Pulmonary artery endothelial cell (primary cell): Measurements from ENCODE around the gene PDHX. TPM values are rescaled to one million over a fixed set of nuclear protein-coding genes. Genes with fewer than 3 reads are reported as not detected.
"Not testable (repeated sequence)": the region's sequence is repeated elsewhere in the genome, so short reads cannot be mapped to it uniquely, and the experiment has no call there.

ENCODE experiments used
- DNase-seq: peaks from one replicate; pipeline ENCODE4 v3.0.0-alpha.2; 2011; ENCODE audit warnings: low read depth, low spot score
- total RNA-seq: library from RNA; depleted of rRNA; stranded (reverse); fragments of >200 nt; gene quantifications from 2 replicates; pipeline ENCODE4 v1.2.3, GENCODE V29; 2014

PDHX gene
- total RNA-seq, 1 donor from 2014 or later, result 22.9 TPM

DNA sequence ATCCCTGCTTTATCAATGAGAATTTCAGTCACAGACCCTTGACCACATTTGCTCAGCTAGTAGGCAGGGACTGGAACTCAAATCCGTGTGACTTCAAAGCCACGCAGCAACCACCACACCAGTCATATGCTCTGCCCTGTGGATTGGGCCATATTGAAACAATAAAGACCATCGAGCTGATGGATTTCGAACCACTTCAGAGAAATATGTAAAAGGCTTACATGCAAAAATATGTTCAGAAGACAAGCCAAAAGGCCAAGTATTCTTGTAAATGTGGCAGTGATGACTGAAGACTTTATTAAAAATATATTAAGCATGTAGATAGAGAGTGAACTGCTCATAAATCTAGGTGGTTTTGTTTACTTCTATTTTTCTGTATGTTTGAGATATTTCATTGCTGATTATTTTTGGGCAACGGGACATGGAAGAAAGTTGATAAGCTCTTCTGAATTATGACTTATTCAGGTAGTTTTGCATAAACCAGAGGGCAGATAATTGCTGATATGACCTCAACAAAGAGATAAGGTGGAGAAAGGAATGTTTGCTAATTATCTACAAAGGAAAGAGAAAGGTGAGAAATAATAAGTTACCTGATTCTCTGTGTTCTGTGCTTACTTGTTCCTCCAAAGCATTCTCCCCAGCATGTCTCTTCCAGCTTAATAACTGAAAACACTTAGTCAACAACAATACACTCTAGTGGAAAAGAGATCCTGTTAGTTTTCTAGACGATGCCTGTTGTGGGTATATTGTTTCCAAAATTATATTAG is 99.4 kb downstream of the PDHX start:
- DNase-seq, result no peak

DNA sequence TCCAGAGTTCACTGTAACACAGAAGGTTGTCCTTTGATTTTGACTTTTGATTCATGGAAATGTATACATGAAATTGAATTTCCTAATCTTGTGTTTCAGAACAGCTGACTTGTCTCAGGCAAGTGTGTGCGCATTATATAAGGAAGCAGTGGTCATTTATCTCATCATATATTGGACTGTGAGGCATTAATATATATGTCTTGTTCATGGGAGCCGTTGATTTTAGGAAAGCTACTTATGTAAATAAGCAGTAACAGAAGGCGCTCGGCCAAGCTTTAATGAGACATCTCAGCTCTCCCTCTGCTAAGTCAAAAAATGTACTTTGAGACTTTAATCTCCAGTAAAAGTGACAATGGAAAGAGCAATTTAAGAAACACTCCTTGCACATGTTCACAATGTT is 100.5 kb downstream of the PDHX start:
- no peak for DNase-seq

DNA sequence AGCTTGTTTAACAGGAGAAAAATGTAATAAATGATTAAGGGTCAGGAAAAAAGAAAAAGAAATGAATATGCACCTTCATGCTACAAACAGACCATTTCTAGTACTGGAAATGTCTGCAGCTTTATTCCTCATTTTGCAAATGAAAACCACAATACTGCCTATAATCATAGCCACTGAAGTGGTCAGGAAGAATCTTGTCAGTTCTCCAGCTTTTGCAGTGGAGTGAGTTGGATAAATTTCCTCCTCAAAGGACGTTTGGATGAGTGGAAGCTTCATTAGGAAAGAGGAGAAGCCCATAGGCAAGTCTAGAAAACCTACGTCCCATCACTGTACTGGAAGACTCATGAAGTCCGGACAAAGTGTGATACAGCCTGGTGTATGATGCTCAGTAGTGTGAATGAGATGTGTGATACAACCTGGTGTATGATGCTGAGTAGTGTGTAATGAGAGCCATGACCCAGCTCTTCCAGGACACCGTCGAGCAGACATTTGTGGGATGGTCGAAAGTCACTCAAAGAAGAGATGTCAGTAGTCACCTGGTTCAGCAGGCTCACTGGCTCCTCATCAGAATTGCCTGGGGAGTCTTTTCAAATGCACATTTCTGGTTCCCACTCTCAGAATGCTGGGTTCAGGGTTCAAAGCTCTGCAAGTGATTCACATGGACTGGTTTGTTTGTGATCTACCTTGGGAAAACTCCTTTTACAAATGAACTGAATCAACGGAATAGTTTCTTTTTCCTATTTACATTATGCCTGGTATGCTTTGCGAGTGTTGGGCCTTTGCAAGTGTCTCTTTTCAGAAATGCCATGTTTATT is 101.3 kb downstream of the PDHX start:
- DNase-seq, result no peak

DNA sequence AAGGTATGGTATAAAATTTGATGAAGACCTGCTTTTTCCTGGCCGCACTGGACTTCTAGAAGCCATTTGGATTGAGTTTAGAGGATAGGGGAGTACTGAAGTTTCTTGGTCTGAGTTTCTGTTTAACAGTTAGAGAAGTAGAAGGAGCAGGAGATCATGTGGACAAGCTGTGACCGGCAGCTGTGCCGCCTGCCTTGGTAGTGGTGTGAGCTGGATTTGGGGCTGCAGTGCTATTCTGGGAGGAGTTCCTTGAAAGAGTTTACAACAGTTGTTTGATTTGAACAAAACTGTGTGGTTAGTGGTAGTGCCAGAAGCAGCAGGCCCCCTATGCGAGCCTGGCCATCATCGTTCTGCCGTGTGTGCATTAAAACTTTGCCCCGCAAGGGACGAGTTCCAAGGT is 105.2 kb downstream of the PDHX start:
- DNase-seq, result no peak

DNA sequence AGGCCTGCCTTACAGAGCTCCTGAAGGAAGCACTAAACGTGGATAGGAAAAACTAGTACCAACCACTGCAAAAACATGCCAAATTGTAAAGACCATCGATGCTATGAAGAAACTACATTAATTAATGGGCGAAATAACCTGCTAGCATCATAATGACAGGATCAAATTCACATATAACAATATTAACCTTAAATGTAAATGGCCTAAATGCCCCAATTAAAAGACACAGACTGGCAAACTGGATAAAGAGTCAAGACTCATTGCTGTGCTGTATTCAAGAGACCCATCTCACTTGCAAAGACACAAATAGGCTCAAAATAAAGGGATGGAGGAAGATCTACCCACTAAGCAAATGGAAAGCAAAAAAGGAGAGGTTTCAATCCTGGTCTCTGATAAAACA is 107.5 kb downstream of the PDHX start:
- DNase-seq, result not testable (repeated sequence)

DNA sequence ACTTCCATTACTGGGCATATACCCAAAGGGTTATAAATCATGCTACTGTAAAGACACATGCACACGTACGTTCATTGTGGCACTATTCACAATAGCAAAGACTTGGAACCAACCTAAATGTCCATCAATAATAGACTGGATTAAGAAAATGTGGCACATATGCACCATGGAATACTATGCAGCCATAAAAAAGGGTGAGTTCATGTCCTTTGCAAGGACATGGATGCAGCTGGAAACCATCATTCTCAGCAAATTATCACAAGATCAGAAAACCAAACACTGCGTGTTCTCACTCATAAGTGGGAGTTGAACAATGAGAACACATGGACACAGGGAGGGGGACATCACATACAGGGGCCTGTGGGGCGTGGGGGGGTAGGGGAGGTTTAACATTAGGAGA is 111.6 kb downstream of the PDHX start:
- DNase-seq, result not testable (repeated sequence)

DNA sequence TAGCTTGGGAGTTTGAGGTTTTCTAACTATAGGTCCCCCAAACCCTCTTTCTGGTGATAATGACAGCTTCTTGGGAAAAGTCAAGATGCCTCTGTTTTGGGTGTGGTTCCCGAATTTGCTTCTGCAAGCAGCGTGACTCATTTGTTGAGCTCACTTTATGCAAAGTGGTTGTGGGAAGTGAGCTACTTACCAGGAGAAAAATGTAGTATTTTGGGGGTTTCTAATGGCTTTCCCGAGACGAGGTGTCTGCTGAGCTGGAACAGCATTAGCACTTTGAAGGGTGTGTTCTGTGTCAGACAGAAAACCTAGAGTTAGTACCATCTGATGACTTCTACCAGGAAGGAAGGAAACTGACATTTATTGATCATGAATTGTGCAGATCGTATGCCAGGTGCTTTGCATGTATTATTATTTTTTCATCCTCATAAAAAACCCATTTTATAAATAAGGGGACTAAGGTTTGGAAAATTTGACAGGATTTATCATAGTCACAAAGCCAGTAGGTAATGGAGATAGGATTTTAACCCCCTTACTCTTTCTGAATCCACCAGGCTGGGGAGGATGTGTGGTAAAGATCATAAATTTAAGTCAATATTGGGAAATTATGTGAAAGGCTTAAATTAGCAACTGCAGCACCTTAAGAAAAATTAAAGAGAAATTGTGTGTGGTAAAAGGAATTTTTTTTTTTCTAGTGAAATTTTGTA is 113.7 kb downstream of the PDHX start:
- DNase-seq, result no peak

DNA sequence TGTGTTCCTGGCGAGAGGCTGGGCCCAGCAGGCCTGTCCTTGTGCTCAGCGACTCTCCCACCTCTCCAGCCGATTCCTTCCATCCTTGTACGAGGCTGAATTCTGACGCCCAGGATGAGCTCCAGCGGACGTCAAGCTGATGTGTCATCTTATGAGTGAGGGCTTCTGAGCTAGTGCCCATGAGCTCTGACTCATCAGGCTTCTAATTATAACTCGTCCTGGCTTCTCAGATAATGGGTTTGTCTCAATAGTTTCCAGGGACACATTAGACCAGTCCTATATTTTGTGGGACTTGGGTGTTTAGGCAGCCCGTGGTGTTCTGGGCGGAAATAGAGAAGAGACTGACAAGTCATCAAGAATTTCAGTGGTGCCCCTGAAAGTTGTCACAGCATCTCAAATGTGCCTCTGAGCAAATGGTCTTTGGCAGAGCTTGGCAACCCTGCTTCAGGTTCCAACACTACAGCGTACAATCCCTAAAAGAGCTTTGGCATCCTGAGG is 114.3 kb downstream of the PDHX start:
- DNase-seq, result peak; percentile 54

DNA sequence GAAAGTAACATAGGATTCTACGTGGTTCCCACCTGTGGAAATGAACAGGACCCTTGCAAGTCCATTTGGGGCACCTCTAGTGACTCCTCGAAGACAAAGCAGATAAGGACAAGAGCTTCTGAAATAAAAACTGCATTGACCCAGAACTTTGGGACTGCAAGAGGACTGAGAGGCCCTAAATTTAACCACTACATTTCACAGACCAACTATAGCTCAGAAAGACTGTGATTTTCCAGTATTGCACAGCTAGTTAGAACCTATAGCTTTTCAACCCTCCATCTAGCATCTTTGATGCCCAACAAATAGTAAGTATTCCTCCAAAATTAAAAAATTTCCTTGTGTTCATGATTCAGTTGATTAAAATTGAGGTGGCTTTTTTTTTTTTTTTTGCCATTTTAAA is 114.9 kb downstream of the PDHX start:
- DNase-seq, result no peak

DNA sequence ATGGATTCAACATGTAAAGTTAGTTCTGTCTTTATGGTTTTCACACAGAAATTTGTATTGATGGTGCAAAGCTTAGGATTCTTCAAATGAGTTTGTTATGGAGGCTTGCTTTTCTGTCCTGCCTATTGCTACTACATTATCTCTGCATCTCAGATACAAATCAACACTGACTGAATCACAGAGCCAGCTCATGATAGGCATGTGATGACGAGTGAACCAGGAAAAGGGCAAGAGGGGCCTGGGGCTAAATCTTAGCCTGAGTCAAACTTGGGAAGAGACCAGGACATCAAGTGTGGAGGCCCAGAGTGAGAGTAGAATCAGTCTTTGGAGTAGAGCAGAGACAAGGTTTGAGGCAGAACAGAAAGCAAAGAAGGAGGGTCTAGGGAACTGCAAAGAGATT is 115.4 kb downstream of the PDHX start:
- no peak for DNase-seq

DNA sequence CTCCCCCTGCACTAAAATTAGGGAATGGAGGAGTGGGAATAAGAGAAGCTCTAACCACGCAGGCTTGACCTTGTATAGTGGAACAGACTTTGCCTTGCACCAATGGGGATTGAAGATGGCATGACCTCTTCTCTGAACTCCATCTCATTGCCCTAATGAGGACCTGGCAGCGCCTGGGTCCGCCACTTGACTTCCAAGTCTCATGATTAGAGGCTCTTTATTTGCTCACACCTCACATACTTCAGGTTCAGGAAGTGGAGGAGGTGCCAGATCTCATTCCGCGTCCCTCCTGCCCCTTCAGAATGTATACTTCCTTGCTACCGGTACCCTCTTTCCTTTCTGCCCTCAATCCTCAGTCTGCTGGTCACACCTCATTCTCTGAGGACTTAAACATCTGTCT is 116.6 kb downstream of the PDHX start:
- no peak for DNase-seq

DNA sequence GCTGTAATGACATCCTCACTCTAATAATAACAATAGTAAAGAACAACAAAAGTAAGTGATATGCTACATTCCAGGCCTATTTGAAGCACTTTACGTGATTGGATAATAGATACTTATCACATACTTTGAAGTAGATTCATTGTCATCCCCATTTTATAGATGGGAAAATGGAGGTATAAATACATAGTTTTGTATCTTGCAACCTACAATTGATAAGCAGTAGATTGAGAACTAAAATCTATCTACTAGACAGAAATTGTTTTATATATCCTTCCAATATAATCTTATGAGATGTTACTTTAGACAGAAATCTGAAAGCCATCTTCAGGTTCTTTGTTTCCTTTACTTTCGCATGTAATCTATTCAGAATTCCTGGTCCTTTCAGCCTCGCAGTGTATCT is 118.0 kb downstream of the PDHX start:
- DNase-seq, result no peak

DNA sequence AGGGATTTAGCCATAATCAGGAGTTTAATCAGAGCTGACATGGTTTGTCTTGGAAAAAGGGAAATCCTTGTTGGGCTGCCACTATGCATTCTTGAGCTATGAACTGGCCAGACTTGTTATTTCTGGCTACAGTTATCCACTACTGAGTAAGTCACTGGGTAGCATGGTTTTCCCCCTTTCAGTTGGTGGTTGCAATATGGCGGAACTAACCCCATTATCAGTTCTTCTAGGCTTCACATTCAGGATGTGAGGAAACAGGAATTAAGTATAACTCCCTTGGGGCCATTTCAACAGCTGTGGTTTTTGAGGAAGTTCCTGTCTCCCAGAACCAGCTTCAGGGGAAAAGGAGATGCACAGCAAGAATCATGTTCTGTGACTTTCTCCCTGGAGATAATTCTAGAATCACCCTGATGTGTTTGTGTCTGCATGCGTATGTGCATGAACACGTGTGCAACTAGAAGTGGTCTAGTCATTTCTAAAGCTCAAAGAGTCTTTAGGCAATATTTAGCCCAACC is 119.5 kb downstream of the PDHX start:
- DNase-seq, result peak; percentile 78

DNA sequence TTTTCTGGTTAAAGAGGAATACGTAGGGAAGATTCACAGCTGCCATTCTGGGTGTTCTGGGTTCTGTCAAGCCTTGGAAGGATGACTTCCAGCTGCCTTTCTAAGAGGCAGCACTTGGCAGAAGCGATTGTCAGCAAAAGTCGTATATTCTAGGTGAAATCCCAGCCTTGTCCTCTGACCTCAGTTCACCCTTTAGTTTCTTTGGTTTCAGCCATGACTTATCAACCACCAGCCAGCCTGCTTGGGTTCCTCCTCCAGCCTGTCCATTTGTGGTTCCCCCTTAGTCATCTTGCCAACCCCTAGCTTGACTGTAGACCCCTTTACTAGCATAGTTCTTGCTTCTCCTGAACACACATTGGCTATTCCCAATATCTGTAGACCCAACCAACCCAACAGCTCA is 120.2 kb downstream of the PDHX start:
- no peak for DNase-seq

DNA sequence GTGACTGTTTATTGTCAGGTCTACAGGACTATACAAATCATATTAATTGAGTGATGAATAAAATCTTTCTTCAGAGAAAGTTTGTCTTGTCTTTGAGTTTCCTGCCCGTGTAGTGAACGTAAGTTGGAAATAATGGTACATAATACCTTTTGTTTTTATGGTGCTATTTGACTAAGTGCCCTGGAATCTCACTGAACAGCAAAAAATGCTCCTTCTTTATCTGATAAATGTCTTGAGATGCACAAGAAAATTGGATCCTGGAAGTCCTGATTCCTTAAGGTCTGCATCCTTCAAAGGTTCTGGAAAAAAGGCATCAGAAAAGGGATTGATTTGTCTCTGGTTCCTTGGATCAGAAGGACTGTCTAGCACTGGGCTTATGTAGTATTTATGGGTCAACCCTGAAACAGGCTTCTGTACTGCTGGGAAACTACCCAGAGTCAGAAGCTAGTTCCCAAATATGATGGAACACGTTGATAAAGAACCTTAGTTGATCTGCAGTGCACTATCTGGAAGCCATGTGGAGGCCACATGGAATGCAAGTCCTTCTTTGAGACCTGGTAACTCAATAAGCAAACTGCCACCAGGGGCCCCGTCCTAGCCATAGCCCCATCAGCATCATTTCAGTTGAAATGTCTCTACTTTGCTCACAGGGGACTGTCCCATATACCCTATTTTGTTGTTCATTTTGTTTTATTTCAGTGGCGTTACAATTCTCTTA is 122.0 kb downstream of the PDHX start:
- DNase-seq, result no peak

DNA sequence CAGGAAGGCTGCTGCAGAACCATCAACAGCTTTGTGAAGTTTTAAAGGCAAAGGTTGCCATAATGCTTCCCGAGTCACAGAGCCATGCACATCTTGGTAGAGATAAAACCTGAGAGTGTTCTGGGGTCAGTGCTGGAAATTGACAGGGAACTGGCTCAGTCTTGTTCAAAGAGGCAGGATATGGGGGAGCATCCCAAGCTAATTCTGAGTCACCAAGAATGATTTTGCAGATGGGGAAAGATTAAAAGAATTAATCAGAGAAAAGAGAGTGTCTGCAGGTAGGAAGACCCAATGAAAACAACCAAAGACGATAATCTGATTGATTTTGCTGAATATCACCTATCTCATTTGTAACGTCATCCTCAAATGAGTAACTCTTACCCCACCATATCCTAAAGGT is 122.7 kb downstream of the PDHX start:
- DNase-seq, result no peak

DNA sequence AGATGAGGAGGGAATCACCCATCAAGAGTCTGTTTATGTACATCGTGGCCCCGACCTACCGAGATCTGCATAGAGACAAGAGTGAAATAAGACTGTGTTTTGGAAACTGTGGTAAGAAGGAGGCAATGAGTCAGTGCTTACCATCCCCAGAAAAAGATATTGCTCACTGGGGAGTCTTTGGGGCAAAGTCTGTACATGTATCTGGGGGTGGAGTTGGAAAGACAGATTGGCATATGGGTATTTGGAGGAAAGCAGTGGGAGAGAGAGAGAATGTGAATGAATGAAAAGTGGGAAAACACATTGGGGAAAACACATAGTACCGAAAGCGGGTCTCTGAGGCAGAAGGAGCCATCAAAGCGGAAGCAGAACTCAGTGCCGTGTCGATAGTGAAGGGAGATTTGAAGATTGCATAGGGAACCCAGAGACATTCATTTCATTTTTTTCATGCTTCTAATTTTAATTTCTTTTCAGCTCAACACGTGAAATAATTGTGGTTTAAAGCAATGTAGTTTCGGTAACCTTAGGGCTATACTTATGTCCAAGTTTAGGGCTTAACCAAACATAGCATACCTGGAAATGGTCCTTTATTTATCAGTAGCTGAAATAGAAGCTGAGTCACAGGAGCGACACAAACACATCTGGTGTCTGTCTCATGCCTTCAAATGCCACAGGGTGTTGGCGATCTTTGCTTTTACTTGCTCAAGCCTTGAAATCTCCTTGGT is 124.0 kb downstream of the PDHX start:
- DNase-seq, result no peak

DNA sequence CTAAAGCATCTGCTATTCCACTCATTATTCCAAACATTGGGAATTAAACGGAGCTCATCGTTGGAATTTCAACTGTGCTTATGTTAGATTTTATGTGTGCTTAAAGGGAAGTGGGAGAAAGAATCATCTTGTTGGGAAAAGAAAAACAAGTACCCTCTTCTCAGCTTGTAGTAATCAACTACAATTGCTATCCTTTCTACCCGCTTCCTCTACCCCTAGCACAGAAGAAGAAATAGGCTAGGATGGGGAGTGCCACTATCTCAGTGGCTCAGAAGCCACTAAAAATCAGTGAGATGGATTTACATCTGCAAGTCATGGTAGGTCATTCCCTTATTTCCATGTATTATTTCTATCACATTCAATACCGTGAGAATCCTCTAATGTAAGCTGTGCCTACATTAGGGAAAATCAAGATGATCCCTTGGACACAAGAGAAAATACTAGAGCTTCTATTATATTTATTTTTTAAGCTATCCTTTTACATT is 124.7 kb downstream of the PDHX start:
- no peak for DNase-seq

DNA sequence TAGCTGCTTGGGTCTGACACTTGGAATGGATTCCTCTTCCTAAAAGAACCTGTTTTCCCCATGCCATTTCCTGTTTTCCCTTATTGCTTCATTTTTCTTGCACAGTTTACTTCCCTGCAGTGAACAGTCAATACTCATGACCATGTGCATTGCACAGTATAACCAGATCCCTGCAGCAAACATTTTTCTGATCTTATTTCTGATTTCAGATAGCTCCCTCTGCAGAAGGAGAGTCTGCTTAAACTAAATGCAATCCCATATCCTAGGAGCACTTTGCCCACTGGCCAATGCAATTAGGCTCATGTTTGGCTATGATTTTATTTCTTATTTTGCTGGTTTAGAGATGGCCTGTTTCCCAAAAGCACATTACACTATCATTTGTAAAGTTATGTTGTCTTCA is 125.8 kb downstream of the PDHX start:
- DNase-seq, result no peak

DNA sequence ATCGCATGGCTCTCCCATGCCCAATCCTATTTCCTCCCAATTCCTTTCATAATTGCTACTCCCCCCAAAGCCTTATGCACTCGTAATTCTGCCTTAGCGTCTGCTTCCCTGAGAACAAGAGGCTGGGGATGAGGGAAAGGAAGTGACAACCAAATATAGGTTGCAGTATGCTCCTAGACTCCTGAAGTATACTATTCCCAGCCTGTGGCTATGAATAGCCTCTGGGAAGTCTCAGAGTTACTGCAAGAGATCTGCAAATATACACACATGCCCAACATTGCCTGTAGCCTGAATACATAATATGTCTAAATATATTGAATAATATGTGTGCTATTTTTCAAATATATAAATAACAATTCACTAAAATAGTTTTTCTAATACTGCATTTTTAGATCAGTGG is 126.5 kb downstream of the PDHX start:
- no peak for DNase-seq
